HCT116 (cell line): ENCODE results near the gene SNRNP35. TPM values are rescaled to one million over a fixed set of nuclear protein-coding genes. Genes with fewer than 3 reads are reported as not detected.

Source experiments
- ATAC-seq: fragments of 200-7000 bp; cut with Tn5 transposase; 2 replicates; pipeline ENCODE4 v1.9.1; 2020; ENCODE audit warnings: mild to moderate bottlenecking, moderate library complexity
- BruUV-seq: library from RNA; stranded (reverse); fragments of 400-500 nt; replicated peaks from 2 replicates; lab custom pipeline; 2021; lab: Mats Ljungman, UMichigan
- CTCF ChIA-PET: fragments of 300-600 bp; sonication (Branson Sonifier 250); formaldehyde crosslinking; loops from one replicate; lab custom pipeline; 2021; ENCODE audit warnings: antibody characterized with exemption; lab: Charles Lee
- POLR2A ChIA-PET: fragments of 300-600, 350-600 bp; sonication (Branson Sonifier 250); formaldehyde crosslinking; loops from one replicate; lab custom pipeline; 2021; ENCODE audit warnings: antibody characterized with exemption; lab: Charles Lee
- RAD21 ChIA-PET, 2 experiments: fragments of 300-600 bp; sonication (Branson Sonifier 250); formaldehyde crosslinking; loops; one replicate each; lab custom pipeline; 2023; ENCODE audit warnings: low total read pairs in 2 of 2; ENCODE audit not compliant: uncharacterized antibody in 2 of 2, unreplicated experiment in 2 of 2, low non-redundant PET in 1 of 2; lab: Charles Lee
- DNase-seq: peaks from one replicate; pipeline ENCODE4 v3.0.0-alpha.2; 2010; ENCODE audit warnings: low read depth, low spot score
- H2AFZ ChIP-seq: fragments of 200-600 bp; shearing (Covaris generic), sonication (generic); 2 replicates; pipeline ENCODE4 v1.6.1; 2017; ENCODE audit warnings: low read depth, mixed run types, mixed read lengths, antibody characterized with exemption, low read length; ENCODE audit not compliant: poor library complexity, severe bottlenecking
- H3K27ac ChIP-seq: 2 replicates; pipeline ENCODE4 v1.5.1; 2012; ENCODE audit warnings: low read depth, low read length
- H3K27me3 ChIP-seq: fragments of 200-600 bp; sonication (generic); 2 replicates; pipeline ENCODE4 v1.6.1; 2016; ENCODE audit warnings: mixed run types, low read length, mixed read lengths; ENCODE audit not compliant: insufficient read depth
- H3K36me3 ChIP-seq, 2 experiments: fragments of 200-500 bp in 1 of 2; fragments of 200-600 bp in 1 of 2; sonication (Bioruptor generic) in 1 of 2; sonication (generic) in 1 of 2; 2 replicates each; pipeline versions ENCODE4 v1.5.1 to v1.6.1; 2014 to 2016; ENCODE audit warnings: low read length in 2 of 2, inconsistent platforms in 1 of 2, mixed read lengths in 1 of 2, mixed run types in 1 of 2; ENCODE audit not compliant: insufficient read depth in 2 of 2, control insufficient read depth in 1 of 2
- H3K4me1 ChIP-seq, 2 experiments: fragments of 200-600 bp in 1 of 2; sonication (generic) in 1 of 2; 2 replicates each; pipeline versions ENCODE4 v1.5.1 to v1.6.1; 2012 to 2017; ENCODE audit warnings: low read length in 2 of 2, inconsistent platforms in 1 of 2, mild to moderate bottlenecking in 1 of 2, mixed read lengths in 1 of 2, mixed run types in 1 of 2, moderate library complexity in 1 of 2; ENCODE audit not compliant: insufficient read depth in 2 of 2, control insufficient read depth in 1 of 2
- H3K4me2 ChIP-seq: fragments of 200-600 bp; sonication (generic); 2 replicates; pipeline ENCODE4 v1.6.1; 2017; ENCODE audit warnings: mixed run types, low read length, mixed read lengths
- H3K4me3 ChIP-seq, 2 experiments: fragments of 200-600 bp in 1 of 2; sonication (generic) in 1 of 2; replicated peaks in 1 of 2; 2 replicates each; pipeline ENCODE4 v1.5.1; 2011 to 2016; ENCODE audit warnings: low read length in 2 of 2, control low read depth in 1 of 2, low read depth in 1 of 2, mild to moderate bottlenecking in 1 of 2, mixed read lengths in 1 of 2, mixed run types in 1 of 2
- H3K79me2 ChIP-seq: fragments of 200-600 bp; sonication (generic); 2 replicates; pipeline ENCODE4 v1.6.1; 2017; ENCODE audit warnings: mild to moderate bottlenecking, mixed run types, low read length, moderate library complexity, mixed read lengths; ENCODE audit not compliant: insufficient read depth
- H3K9ac ChIP-seq: fragments of 200-600 bp; sonication (generic); 2 replicates; pipeline ENCODE4 v1.6.1; 2016; ENCODE audit warnings: low read length, mixed read lengths
- H3K9me2 ChIP-seq: fragments of 200-600 bp; sonication (generic), shearing (Covaris generic); 2 replicates; pipeline ENCODE4 v1.6.1; 2017; ENCODE audit warnings: mixed run types, mild to moderate bottlenecking, moderate library complexity; ENCODE audit not compliant: insufficient read depth
- H3K9me3 ChIP-seq, 2 experiments: fragments of 200-500 bp in 1 of 2; fragments of 200-600 bp in 1 of 2; sonication (Bioruptor generic) in 1 of 2; sonication (generic) in 1 of 2; 2 replicates each; pipeline ENCODE4 v1.6.1; 2014 to 2017; ENCODE audit warnings: low read length in 2 of 2, mixed read lengths in 2 of 2, inconsistent platforms in 1 of 2, low read depth in 1 of 2, mild to moderate bottlenecking in 1 of 2, mixed run types in 1 of 2, moderate library complexity in 1 of 2; ENCODE audit not compliant: control insufficient read depth in 1 of 2, insufficient read depth in 1 of 2
- H4K20me1 ChIP-seq: fragments of 200-600 bp; sonication (generic), shearing (Covaris generic); 2 replicates; pipeline ENCODE4 v1.6.1; 2017; ENCODE audit warnings: mixed run types, mild to moderate bottlenecking, moderate library complexity; ENCODE audit not compliant: insufficient read depth
- CBX3 ChIP-seq: IDR thresholded peaks from 2 replicates; pipeline ENCODE4 v1.6.1; 2012; ENCODE audit warnings: low read depth
- CEBPB ChIP-seq: IDR thresholded peaks from 2 replicates; pipeline ENCODE4 v1.6.1; 2012; ENCODE audit warnings: low read depth
- EGR1 ChIP-seq: IDR thresholded peaks from 2 replicates; pipeline ENCODE4 v1.6.1; 2012; ENCODE audit warnings: low read depth
- ELF1 ChIP-seq: IDR thresholded peaks from 2 replicates; pipeline ENCODE4 v1.6.1; 2012; ENCODE audit warnings: low read depth, borderline replicate concordance
- EZH2 ChIP-seq: fragments of 200-600 bp; sonication (generic); IDR thresholded peaks from 2 replicates; pipeline ENCODE4 v1.6.1; 2017; ENCODE audit warnings: antibody characterized with exemption, mixed run types
- POLR2AphosphoS5 ChIP-seq: IDR thresholded peaks from 2 replicates; pipeline ENCODE4 v1.6.1; 2011; ENCODE audit warnings: mild to moderate bottlenecking, low read depth, low read length, moderate library complexity
- RAD21 ChIP-seq: IDR thresholded peaks from 2 replicates; pipeline ENCODE4 v1.6.1; 2012; ENCODE audit warnings: low read depth, mild to moderate bottlenecking
- REST ChIP-seq: IDR thresholded peaks from 2 replicates; pipeline ENCODE4 v1.6.1; 2012; ENCODE audit warnings: low read depth
- SIN3A ChIP-seq: IDR thresholded peaks from 2 replicates; pipeline ENCODE4 v1.6.1; 2012; ENCODE audit warnings: low read depth
- SRF ChIP-seq: IDR thresholded peaks from 2 replicates; pipeline ENCODE4 v1.6.1; 2012; ENCODE audit warnings: low read depth
- YY1 ChIP-seq: IDR thresholded peaks from 2 replicates; pipeline ENCODE4 v1.6.1; 2011; ENCODE audit warnings: low read length, low read depth, moderate library complexity, mild to moderate bottlenecking; ENCODE audit not compliant: insufficient replicate concordance; ENCODE audit errors: extremely low read depth
- ZBTB33 ChIP-seq: IDR thresholded peaks from 2 replicates; pipeline ENCODE4 v1.6.1; 2011; ENCODE audit warnings: mild to moderate bottlenecking, low read length, moderate library complexity; ENCODE audit not compliant: insufficient replicate concordance; ENCODE audit errors: extremely low read depth
- ZNF274 ChIP-seq: fragments of 200-500 bp; sonication (Bioruptor generic); IDR thresholded peaks from 2 replicates; pipeline ENCODE4 v1.6.1; 2014; ENCODE audit warnings: mild to moderate bottlenecking, low read depth, low read length, inconsistent platforms
- intact Hi-C: fragments of 100-400 bp; cut with micrococcal nuclease; formaldehyde crosslinking; loops from 2 replicates; pipeline ENCODE4 v1.10.0; 2022
- total RNA-seq: library from RNA; stranded (reverse); gene quantifications from one replicate; pipeline ENCODE4 v1.2.1, GENCODE V29; 2021; ENCODE audit not compliant: unreplicated experiment

The SNRNP35 gene
- total RNA-seq, 1 experiment from 2014 or later: 12.4 TPM

GRCh38 chr12:123482876-123483275 is 24.9 kb downstream of the SNRNP35 start:
- ATAC-seq (no peak), DNase-seq (no peak)
- H3K36me3 ChIP-seq: no peaks in the 10 kb centered on the region
- no TSS peak for BruUV-seq
- no peak for TF ChIP-seq SRF
- TF ChIP-seq EGR1: no peak
- no peak for TF ChIP-seq YY1
- no peak for TF ChIP-seq CEBPB
- TF ChIP-seq CBX3: no peak
- no peak for TF ChIP-seq RAD21
- no peak for TF ChIP-seq ZNF274
- TF ChIP-seq ZBTB33: no peak
- TF ChIP-seq ELF1: no peak
- TF ChIP-seq SIN3A: no peak
- TF ChIP-seq POLR2AphosphoS5: no peak
- TF ChIP-seq EZH2: no peak
- TF ChIP-seq REST: no peak
- no peaks in the 10 kb centered on the region for H3K4me1 ChIP-seq
- intact Hi-C loops: no loop called here
- H3K27me3 ChIP-seq: no peaks in the 10 kb centered on the region
- H3K9ac ChIP-seq: no peak overlapping the region
- no peak overlapping the region for H3K27ac ChIP-seq
- H3K9me2 ChIP-seq: no peaks in the 10 kb centered on the region
- H3K9me3 ChIP-seq: no peaks in the 10 kb centered on the region
- POLR2A ChIA-PET: no interaction called here
- H3K4me2 ChIP-seq: no peak overlapping the region
- H4K20me1 ChIP-seq: no peaks in the 10 kb centered on the region
- H2AFZ ChIP-seq: no peak overlapping the region
- RAD21 ChIA-PET: no interaction called here
- H3K4me3 ChIP-seq: no peak overlapping the region
- CTCF ChIA-PET: no interaction called here
- H3K79me2 ChIP-seq: no peaks in the 10 kb centered on the region
